ENCODE measurements around the gene MED27. TPM values are rescaled to one million over a fixed set of nuclear protein-coding genes. Genes with fewer than 3 reads are reported as not detected.
"Not testable (repeated sequence)": the region's sequence is repeated elsewhere in the genome, so short reads cannot be mapped to it uniquely, and the experiment has no call there.

MED27 gene
- total RNA-seq, 1 donor from 2014 or later: 24.1 TPM

DNA sequence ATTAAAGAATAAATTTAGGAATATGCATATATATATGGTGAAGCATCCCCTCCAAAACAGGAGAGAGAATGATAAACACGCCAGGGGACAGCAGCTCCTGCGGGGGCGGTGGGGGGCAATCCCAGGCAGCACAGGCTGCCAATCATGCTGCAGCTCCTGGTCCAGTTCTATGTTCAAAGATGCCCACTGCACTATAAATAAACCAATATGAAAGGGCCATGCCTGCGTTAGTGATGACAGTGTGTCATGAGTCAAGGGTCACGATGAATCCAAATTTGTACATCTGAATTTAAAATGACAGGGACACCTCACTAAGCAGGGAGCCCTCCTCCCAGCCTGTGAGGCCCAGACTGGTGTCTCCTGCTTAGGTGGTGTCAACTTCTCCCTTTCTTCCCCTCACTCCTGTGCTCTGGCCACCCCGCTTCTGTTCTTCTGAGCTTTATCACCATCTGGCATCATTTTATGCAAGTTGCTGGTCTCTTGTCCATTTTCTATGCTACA, 153.9 kb downstream of the MED27 start:
- peaks cover 5% of the 10 kb centered on the region for H3K36me3 Mint-ChIP-seq (ENCODE audit: unreplicated experiment)
- no peak for TF ChIP-seq CTCF (IDR thresholded peaks at IDR 0.05)

GRCh38 chr9:131923766-131924165, 155.9 kb downstream of the MED27 start:
- DNase-seq (ENCODE audit: extremely low spot score, unreplicated experiment): no peak
- no peak overlapping the region for H3K4me3 Mint-ChIP-seq (ENCODE audit: unreplicated experiment)
- H3K27ac Mint-ChIP-seq (ENCODE audit: unreplicated experiment): no peak overlapping the region
- no peaks in the 10 kb centered on the region for H3K9me3 Mint-ChIP-seq (ENCODE audit: unreplicated experiment)
- peaks cover 6% of the 10 kb centered on the region for H3K4me1 Mint-ChIP-seq (ENCODE audit: unreplicated experiment)
- no peak for TF ChIP-seq CTCF (IDR thresholded peaks at IDR 0.05)
- H3K27me3 Mint-ChIP-seq (ENCODE audit: unreplicated experiment): no peaks in the 10 kb centered on the region
- H3K36me3 Mint-ChIP-seq (ENCODE audit: unreplicated experiment): peaks cover 5% of the 10 kb centered on the region

More for the DNA sequence above, 153.9 kb downstream of the MED27 start:
- Mint-ChIP-seq H3K27me3 (ENCODE audit: unreplicated experiment) (no peaks in the 10 kb centered on the region), H3K4me1 (ENCODE audit: unreplicated experiment) (peaks cover 5% of the 10 kb centered on the region), H3K4me3 (ENCODE audit: unreplicated experiment) (no peak overlapping the region), H3K27ac (ENCODE audit: unreplicated experiment) (no peak overlapping the region), H3K9me3 (ENCODE audit: unreplicated experiment) (no peaks in the 10 kb centered on the region)
- DNase-seq (ENCODE audit: extremely low spot score, unreplicated experiment): no peak

GRCh38 chr9:131923132-131923671, 156.5 kb downstream of the MED27 start:
- Mint-ChIP-seq H3K9me3 (ENCODE audit: unreplicated experiment) (no peaks in the 10 kb centered on the region), H3K4me3 (ENCODE audit: unreplicated experiment) (no peak overlapping the region), H3K4me1 (ENCODE audit: unreplicated experiment) (peaks cover 11% of the 10 kb centered on the region), H3K36me3 (ENCODE audit: unreplicated experiment) (peaks cover 5% of the 10 kb centered on the region), H3K27me3 (ENCODE audit: unreplicated experiment) (no peaks in the 10 kb centered on the region), H3K27ac (ENCODE audit: unreplicated experiment) (no peak overlapping the region)
- DNase-seq (ENCODE audit: extremely low spot score, unreplicated experiment): no peak
- no peak for TF ChIP-seq CTCF (IDR thresholded peaks at IDR 0.05)

GRCh38 chr9:131921635-131922034, 158.0 kb downstream of the MED27 start:
- not testable (repeated sequence) for H3K36me3 Mint-ChIP-seq (ENCODE audit: unreplicated experiment); H3K27ac Mint-ChIP-seq (ENCODE audit: unreplicated experiment); H3K27me3 Mint-ChIP-seq (ENCODE audit: unreplicated experiment); DNase-seq (ENCODE audit: extremely low spot score, unreplicated experiment); H3K9me3 Mint-ChIP-seq (ENCODE audit: unreplicated experiment); H3K4me3 Mint-ChIP-seq (ENCODE audit: unreplicated experiment)
- peaks cover 11% of the 10 kb centered on the region for H3K4me1 Mint-ChIP-seq (ENCODE audit: unreplicated experiment)

- no peaks in the 10 kb centered on the region for H3K27me3 Mint-ChIP-seq (ENCODE audit: unreplicated experiment)
- DNase-seq (ENCODE audit: extremely low spot score, unreplicated experiment): no peak
- no peak for TF ChIP-seq CTCF (IDR thresholded peaks at IDR 0.05)
- H3K4me1 Mint-ChIP-seq (ENCODE audit: unreplicated experiment): peaks cover 8% of the 10 kb centered on the region
- H3K9me3 Mint-ChIP-seq (ENCODE audit: unreplicated experiment): no peaks in the 10 kb centered on the region
- H3K36me3 Mint-ChIP-seq (ENCODE audit: unreplicated experiment): peaks cover 5% of the 10 kb centered on the region
- H3K27ac Mint-ChIP-seq (ENCODE audit: unreplicated experiment): no peak overlapping the region
- H3K4me3 Mint-ChIP-seq (ENCODE audit: unreplicated experiment): no peak overlapping the region
Measured at GRCh38 chr9:131919216-131919615, 160.5 kb downstream of the MED27 start.

Measured in osteocyte (in vitro differentiated cells).